T-cell (primary cell): ENCODE results near the gene RAPGEF4. TPM values are rescaled to one million over a fixed set of nuclear protein-coding genes. Genes with fewer than 3 reads are reported as not detected.

Experiments
- ATAC-seq, 4 experiments: fragments of 200-7000 bp in 3 of 4; fragments of 150-1000 bp in 1 of 4; cut with Tn5 transposase; replicated peaks in 1 of 4; 1 replicate in 3 of 4; 2 replicates in 1 of 4; pipeline ENCODE4 v1.10.0; 2021; ENCODE audit warnings: moderate library complexity in 3 of 4, mild to moderate bottlenecking in 2 of 4, moderate number of reproducible peaks in 1 of 4
- CTCF ChIA-PET, 2 donors: fragments of 300-600 bp; sonication (Branson Sonifier 250); formaldehyde crosslinking; loops; one replicate each; lab custom pipeline; 2022; ENCODE audit warnings: antibody characterized with exemption in 2 of 2; lab: Charles Lee
- POLR2A ChIA-PET, 2 donors: fragments of 300-600 bp; sonication (Branson Sonifier 250); formaldehyde crosslinking; loops; one replicate each; lab custom pipeline; 2022; ENCODE audit warnings: antibody characterized with exemption in 2 of 2; lab: Charles Lee
- DNase-seq, 35 experiments: peaks; one replicate each; pipeline versions ENCODE4 v3.0.0 to v3.0.0-alpha.2; 2013 to 2023
- H3K27ac ChIP-seq: one replicate; pipeline ENCODE4 v1.5.1; 2013; ENCODE audit warnings: low read length
- H3K27me3 ChIP-seq, 2 experiments: replicated peaks in 1 of 2; 1 replicate in 1 of 2; 2 replicates in 1 of 2; pipeline versions ENCODE4 v1.6.1 to v1.7.0; 2013; ENCODE audit warnings: low read length in 1 of 2, mixed read lengths in 1 of 2; ENCODE audit not compliant: control insufficient read depth in 2 of 2, insufficient read depth in 2 of 2; ENCODE audit errors: extremely low read depth in 1 of 2
- H3K36me3 ChIP-seq, 2 donors: 1 replicate in 1 of 2; 2 replicates in 1 of 2; pipeline versions ENCODE4 v1.6.1 to v1.7.0; 2013; ENCODE audit warnings: low read length in 1 of 2; ENCODE audit not compliant: control insufficient read depth in 2 of 2, insufficient read depth in 1 of 2; ENCODE audit errors: extremely low read depth in 1 of 2
- H3K4me1 ChIP-seq, 2 experiments: 1 replicate in 1 of 2; 2 replicates in 1 of 2; pipeline versions ENCODE4 v1.6.1 to v1.7.0; 2013; ENCODE audit warnings: low read length in 2 of 2, mixed read lengths in 1 of 2; ENCODE audit not compliant: insufficient read depth in 2 of 2, control insufficient read depth in 1 of 2; ENCODE audit errors: extremely low read depth in 1 of 2
- H3K4me3 ChIP-seq, 2 donors: 1 replicate in 1 of 2; 2 replicates in 1 of 2; pipeline versions ENCODE4 v1.5.1 to v1.7.0; 2013; ENCODE audit warnings: mild to moderate bottlenecking in 2 of 2, low read length in 1 of 2, moderate library complexity in 1 of 2; ENCODE audit not compliant: control insufficient read depth in 1 of 2; ENCODE audit errors: extremely low read depth in 1 of 2
- H3K9me3 ChIP-seq: 2 replicates; pipeline ENCODE4 v1.7.0; 2013
- H3K27ac Mint-ChIP-seq, 2 donors: one replicate each; pipeline ENCODE4 v1.8.0; 2020 to 2021; ENCODE audit warnings: mild to moderate bottlenecking in 2 of 2, mixed read lengths in 2 of 2
- H3K27me3 Mint-ChIP-seq, 2 donors: one replicate each; pipeline ENCODE4 v1.8.0; 2021 to 2022; ENCODE audit warnings: mixed read lengths in 2 of 2
- H3K36me3 Mint-ChIP-seq: one replicate; pipeline ENCODE4 v1.8.0; 2021; ENCODE audit warnings: mixed read lengths
- H3K4me1 Mint-ChIP-seq, 3 donors: one replicate each; pipeline ENCODE4 v1.8.0; 2020 to 2022; ENCODE audit warnings: mixed read lengths in 3 of 3, mild to moderate bottlenecking in 1 of 3
- H3K4me3 Mint-ChIP-seq, 3 donors: one replicate each; pipeline ENCODE4 v1.8.0; 2020 to 2022; ENCODE audit warnings: mild to moderate bottlenecking in 3 of 3, mixed read lengths in 3 of 3, moderate library complexity in 3 of 3
- H3K9me3 Mint-ChIP-seq, 3 donors: one replicate each; pipeline ENCODE4 v1.8.0; 2020 to 2022; ENCODE audit warnings: mixed read lengths in 3 of 3
- WGBS: methylation state at CpG from one replicate; pipeline ENCODE4 v1.1.5; 2013; ENCODE audit warnings: missing lambda C conversion rate; ENCODE audit not compliant: insufficient coverage; 5-methylcytosine and 5-hydroxymethylcytosine counted together
- total RNA-seq, 35 experiments: library from RNA in 6 of 35; stranded (reverse) in 6 of 35; fragments of 120-200 nt in 1 of 35; gene quantifications; one replicate each; pipeline versions ENCODE4 v1.2.1 to v1.2.4 and lab custom pipeline; 2013 to 2026

The RAPGEF4 gene
- total RNA-seq, 5 donors from 2014 or later (not counting 1 experiment from before 2014, with no cell fraction given): 0.18 to 2.5 (median 0.38) TPM

GRCh38 chr2:172806996-172807395, 71.4 kb downstream of the RAPGEF4 start:
- peaks cover 9% of the 10 kb centered on the region for H3K36me3 Mint-ChIP-seq
- no peaks in the 10 kb centered on the region for H3K9me3 ChIP-seq
- peaks cover 0 to 4% (median 0%) of the 10 kb centered on the region in 3 donors for H3K4me1 Mint-ChIP-seq
- ATAC-seq: no peak
- 60% methylated on average over 1 of the region's 6 CpGs for whole genome bisulfite sequencing
- CTCF ChIA-PET: interaction anchor here (1.8 to 2.9 kb wide), 3 partner anchors 123 to 125 kb away, joined by 4 to 21 read pairs (median 8); no protein-coding TSS in a partner anchor
- no peaks in the 10 kb centered on the region for H3K36me3 ChIP-seq
- peaks cover 8 to 17% (median 16%) of the 10 kb centered on the region in 3 donors for H3K9me3 Mint-ChIP-seq
- no peak for DNase-seq
- no peak overlapping the region for H3K27ac Mint-ChIP-seq
- H3K4me3 ChIP-seq: no peak overlapping the region
- POLR2A ChIA-PET: no interaction called here
- H3K4me3 Mint-ChIP-seq: no peak overlapping the region
- no peaks in the 10 kb centered on the region for H3K4me1 ChIP-seq
- H3K27me3 ChIP-seq: peaks cover 0 to 6% of the 10 kb centered on the region in 2 experiments
- no peak overlapping the region for H3K27ac ChIP-seq
- H3K27me3 Mint-ChIP-seq: peaks cover 4 to 5% of the 10 kb centered on the region in 2 donors

GRCh38 chr2:172808156-172808555, 72.5 kb downstream of the RAPGEF4 start:
- no peaks in the 10 kb centered on the region for H3K36me3 Mint-ChIP-seq
- no CpG with 5 or more reads among the region's 4 CpGs for WGBS
- H3K4me1 Mint-ChIP-seq: peaks cover 0 to 4% (median 0%) of the 10 kb centered on the region in 3 donors
- H3K9me3 ChIP-seq: no peaks in the 10 kb centered on the region
- ChIA-PET POLR2A (no interaction called here), CTCF (interaction anchor here in 1 of 2 donors (1.2 kb wide), 1 partner anchor 104 kb away, joined by 4 read pairs; no protein-coding TSS in a partner anchor)
- no peak overlapping the region for H3K27ac Mint-ChIP-seq
- no peak overlapping the region for H3K4me3 Mint-ChIP-seq
- no peaks in the 10 kb centered on the region for H3K4me1 ChIP-seq
- peaks cover 0 to 6% of the 10 kb centered on the region in 2 experiments for H3K27me3 ChIP-seq
- peaks cover 4 to 5% of the 10 kb centered on the region in 2 donors for H3K27me3 Mint-ChIP-seq
- no peak for ATAC-seq
- DNase-seq: no peak
- H3K9me3 Mint-ChIP-seq: peaks cover 0 to 7% (median 5%) of the 10 kb centered on the region in 3 donors
- no peak overlapping the region for H3K27ac ChIP-seq
- no peaks in the 10 kb centered on the region for H3K36me3 ChIP-seq
- no peak overlapping the region for H3K4me3 ChIP-seq

- no peaks in the 10 kb centered on the region for H3K9me3 ChIP-seq
- peaks cover 0 to 4% (median 0%) of the 10 kb centered on the region in 3 donors for H3K4me1 Mint-ChIP-seq
- no peaks in the 10 kb centered on the region for H3K36me3 ChIP-seq
- H3K4me3 Mint-ChIP-seq: no peak overlapping the region
- no peaks in the 10 kb centered on the region for H3K36me3 Mint-ChIP-seq
- H3K27ac ChIP-seq: no peak overlapping the region
- ChIA-PET CTCF (no interaction called here), POLR2A (no interaction called here)
- ATAC-seq (no peak), DNase-seq (peak in 15 of 35 experiments; percentile 0 to 21 (median 5))
- WGBS: 0% methylated on average over 1 of the region's 2 CpGs
- H3K27ac Mint-ChIP-seq: no peak overlapping the region
- peaks cover 0 to 6% of the 10 kb centered on the region in 2 experiments for H3K27me3 ChIP-seq
- H3K27me3 Mint-ChIP-seq: peaks cover 4 to 5% of the 10 kb centered on the region in 2 donors
- H3K4me3 ChIP-seq: no peak overlapping the region
- H3K9me3 Mint-ChIP-seq: no peaks in the 10 kb centered on the region
- H3K4me1 ChIP-seq: no peaks in the 10 kb centered on the region
Observed at GRCh38 chr2:172811027-172811426, 75.4 kb downstream of the RAPGEF4 start.

GRCh38 chr2:172812158-172812744, 76.6 kb downstream of the RAPGEF4 start:
- Histone ChIP-seq H3K36me3 (no peaks in the 10 kb centered on the region), H3K4me1 (no peaks in the 10 kb centered on the region), H3K27ac (no peak overlapping the region), H3K9me3 (no peaks in the 10 kb centered on the region), H3K27me3 (peaks cover 0 to 6% of the 10 kb centered on the region in 2 experiments), H3K4me3 (no peak overlapping the region)
- POLR2A ChIA-PET: no interaction called here
- ATAC-seq (no peak), DNase-seq (no peak)
- Mint-ChIP-seq H3K9me3 (no peaks in the 10 kb centered on the region), H3K4me1 (peaks cover 0 to 4% (median 0%) of the 10 kb centered on the region in 3 donors), H3K36me3 (no peaks in the 10 kb centered on the region), H3K4me3 (no peak overlapping the region), H3K27me3 (peaks cover 4 to 10% of the 10 kb centered on the region in 2 donors), H3K27ac (no peak overlapping the region)
- CTCF ChIA-PET: no interaction called here
- WGBS: 93% methylated on average over 3 of the region's 7 CpGs

- DNase-seq: no peak
- Mint-ChIP-seq H3K27ac (no peak overlapping the region), H3K27me3 (peaks cover 4 to 10% of the 10 kb centered on the region in 2 donors), H3K36me3 (no peaks in the 10 kb centered on the region), H3K4me3 (no peak overlapping the region), H3K4me1 (peaks cover 0 to 4% (median 0%) of the 10 kb centered on the region in 3 donors), H3K9me3 (no peaks in the 10 kb centered on the region)
- Histone ChIP-seq H3K4me3 (no peak overlapping the region), H3K4me1 (no peaks in the 10 kb centered on the region), H3K36me3 (no peaks in the 10 kb centered on the region), H3K9me3 (no peaks in the 10 kb centered on the region), H3K27ac (no peak overlapping the region), H3K27me3 (peaks cover 0 to 6% of the 10 kb centered on the region in 2 experiments)
- ATAC-seq: no peak
- WGBS: 60% methylated on average over 2 of the region's 4 CpGs
- ChIA-PET POLR2A (no interaction called here), CTCF (interaction anchor here (0.5 to 0.6 kb wide), 2 partner anchors 399 to 574 kb away, joined by 3 to 7 read pairs; no protein-coding TSS in a partner anchor)
Observed at GRCh38 chr2:172813314-172813888, 77.8 kb downstream of the RAPGEF4 start.

GRCh38 chr2:172817411-172817810, 81.8 kb downstream of the RAPGEF4 start:
- H3K4me3 Mint-ChIP-seq: no peak overlapping the region
- H3K27ac Mint-ChIP-seq: no peak overlapping the region
- Histone ChIP-seq H3K27ac (no peak overlapping the region), H3K4me3 (no peak overlapping the region), H3K9me3 (no peaks in the 10 kb centered on the region), H3K36me3 (no peaks in the 10 kb centered on the region), H3K4me1 (no peaks in the 10 kb centered on the region), H3K27me3 (peaks cover 0 to 2% of the 10 kb centered on the region in 2 experiments)
- H3K36me3 Mint-ChIP-seq: no peaks in the 10 kb centered on the region
- ChIA-PET CTCF (no interaction called here), POLR2A (no interaction called here)
- no peaks in the 10 kb centered on the region for H3K9me3 Mint-ChIP-seq
- WGBS: 80% methylated on average over 1 of the region's 1 CpG
- H3K27me3 Mint-ChIP-seq: peaks cover 0 to 5% of the 10 kb centered on the region in 2 donors
- DNase-seq: no peak
- H3K4me1 Mint-ChIP-seq: no peaks in the 10 kb centered on the region
- no peak for ATAC-seq
